IMR-90 (cell line): ENCODE measurements around the gene TNRC6C. TPM values are rescaled to one million over a fixed set of nuclear protein-coding genes. Genes with fewer than 3 reads are reported as not detected.
"Not testable (repeated sequence)": the region's sequence is repeated elsewhere in the genome, so short reads cannot be mapped to it uniquely, and the experiment has no call there.

ENCODE experiments used
- ATAC-seq: fragments of 200-7000 bp; cut with Tn5 transposase; 2 replicates; pipeline ENCODE4 v1.9.1; 2020; ENCODE audit warnings: low read depth, mild to moderate bottlenecking, moderate library complexity
- BruUV-seq: library from RNA; stranded (reverse); fragments of 400-500 nt; replicated peaks from 2 replicates; lab custom pipeline; 2021; lab: Mats Ljungman, UMichigan
- CTCF ChIA-PET: fragments of 300-600 bp; formaldehyde crosslinking; extraction: SDS; loops from one replicate; lab custom pipeline; 2021; ENCODE audit warnings: antibody characterized with exemption; lab: Yijun Ruan, JAX
- POLR2A ChIA-PET: fragments of 300-600 bp; sonication (Branson Sonifier 250); formaldehyde crosslinking; loops from one replicate; lab custom pipeline; 2022; ENCODE audit warnings: antibody characterized with exemption; ENCODE audit not compliant: unreplicated experiment; lab: Charles Lee
- DNase-seq: peaks from one replicate; pipeline ENCODE4 v3.0.0; 2013
- H2AFZ ChIP-seq: replicated peaks from 2 replicates; pipeline ENCODE3; 2013; ENCODE audit warnings: low read length, mild to moderate bottlenecking; ENCODE audit not compliant: poor library complexity
- H2AK5ac ChIP-seq: 2 replicates; pipeline ENCODE4 v1.6.1; 2013; ENCODE audit warnings: low read depth, low read length, inconsistent platforms
- H2AK9ac ChIP-seq: replicated peaks from 2 replicates; pipeline ENCODE3; 2013; ENCODE audit warnings: mild to moderate bottlenecking, low read depth, low read length, moderate library complexity; ENCODE audit not compliant: poor library complexity
- H2BK120ac ChIP-seq: 2 replicates; pipeline ENCODE4 v1.6.1; 2013; ENCODE audit warnings: low read depth, low read length, inconsistent platforms
- H2BK15ac ChIP-seq: 3 replicates; pipeline ENCODE4 v1.6.1; 2013; ENCODE audit warnings: low read depth, low read length, inconsistent platforms
- H2BK20ac ChIP-seq: 2 replicates; pipeline ENCODE4 v1.6.1; 2013; ENCODE audit warnings: low read depth, mild to moderate bottlenecking, inconsistent platforms, low read length, moderate library complexity
- H2BK5ac ChIP-seq: 2 replicates; pipeline ENCODE4 v1.6.1; 2013; ENCODE audit warnings: mild to moderate bottlenecking, low read depth, low read length, inconsistent platforms; ENCODE audit not compliant: poor library complexity, severe bottlenecking
- H3K14ac ChIP-seq: replicated peaks from 2 replicates; pipeline ENCODE4 v1.6.1; 2013; ENCODE audit warnings: low read depth, low read length, inconsistent platforms
- H3K18ac ChIP-seq: 2 replicates; pipeline ENCODE4 v1.6.1; 2013; ENCODE audit warnings: low read depth, low read length, control low read depth
- H3K23ac ChIP-seq: 2 replicates; pipeline ENCODE4 v1.6.1; 2013; ENCODE audit warnings: low read depth, low read length, inconsistent platforms
- H3K27ac ChIP-seq: 2 replicates; pipeline ENCODE4 v1.5.1; 2013; ENCODE audit warnings: mild to moderate bottlenecking, control low read depth, low read length; ENCODE audit not compliant: insufficient read depth
- H3K27me3 ChIP-seq: 2 replicates; pipeline ENCODE4 v1.6.1; 2013; ENCODE audit warnings: low read length; ENCODE audit not compliant: control insufficient read depth, insufficient read depth
- H3K36me3 ChIP-seq: 2 replicates; pipeline ENCODE4 v1.6.1; 2013; ENCODE audit warnings: low read length, mixed read lengths; ENCODE audit not compliant: control insufficient read depth, insufficient read depth
- H3K4ac ChIP-seq: 2 replicates; pipeline ENCODE4 v1.6.1; 2013; ENCODE audit warnings: low read depth, low read length, inconsistent platforms
- H3K4me1 ChIP-seq: 2 replicates; pipeline ENCODE4 v1.6.1; 2013; ENCODE audit warnings: low read length, mixed read lengths; ENCODE audit not compliant: control insufficient read depth, insufficient read depth
- H3K4me2 ChIP-seq: 2 replicates; pipeline ENCODE4 v1.6.1; 2013; ENCODE audit warnings: low read depth, mild to moderate bottlenecking, control low read depth, low read length, moderate library complexity
- H3K4me3 ChIP-seq: 2 replicates; pipeline ENCODE4 v1.5.1; 2013; ENCODE audit warnings: low read depth, mild to moderate bottlenecking, control low read depth, low read length, moderate library complexity; ENCODE audit not compliant: insufficient read depth
- H3K56ac ChIP-seq: 2 replicates; pipeline ENCODE4 v1.6.1; 2013; ENCODE audit warnings: low read length, inconsistent platforms; ENCODE audit not compliant: insufficient read depth; ENCODE audit errors: extremely low read depth
- H3K79me1 ChIP-seq, 2 experiments: 2 replicates each; pipeline ENCODE4 v1.6.1; 2013; ENCODE audit warnings: low read length in 2 of 2, inconsistent platforms in 1 of 2, low read depth in 1 of 2
- H3K9ac ChIP-seq: 2 replicates; pipeline ENCODE4 v1.6.1; 2013; ENCODE audit warnings: low read depth, low read length, control low read depth
- H3K9me1 ChIP-seq: 2 replicates; pipeline ENCODE4 v1.6.1; 2013; ENCODE audit warnings: low read length, inconsistent platforms; ENCODE audit not compliant: insufficient read depth
- H3K9me3 ChIP-seq: 2 replicates; pipeline ENCODE4 v1.6.1; 2013; ENCODE audit warnings: low read length; ENCODE audit not compliant: control insufficient read depth, insufficient read depth
- H4K20me1 ChIP-seq: 2 replicates; pipeline ENCODE4 v1.6.1; 2013; ENCODE audit warnings: low read length, inconsistent platforms; ENCODE audit not compliant: insufficient read depth
- H4K5ac ChIP-seq: 2 replicates; pipeline ENCODE4 v1.6.1; 2013; ENCODE audit warnings: mild to moderate bottlenecking, low read depth, low read length, control low read depth
- H4K8ac ChIP-seq, 2 experiments: 2 replicates each; pipeline ENCODE4 v1.6.1; 2013; ENCODE audit warnings: low read depth in 2 of 2, low read length in 2 of 2, control low read depth in 1 of 2, inconsistent platforms in 1 of 2
- H4K91ac ChIP-seq: 2 replicates; pipeline ENCODE4 v1.6.1; 2013; ENCODE audit warnings: low read depth, low read length, inconsistent platforms; ENCODE audit not compliant: insufficient read depth
- WGBS, 2 experiments: methylation state at CpG; one replicate each; pipeline versions ENCODE4 v1.1.5 to v1.1.7; 2013; ENCODE audit warnings: missing lambda C conversion rate in 2 of 2; ENCODE audit not compliant: insufficient read length in 1 of 2; ENCODE audit errors: extremely low coverage in 2 of 2; 5-methylcytosine and 5-hydroxymethylcytosine counted together
- dilution Hi-C: fragments of 300-500 bp; cut with HindIII; formaldehyde crosslinking; loops from one replicate; pipeline ENCODE4 v1.14.3; 2018; ENCODE audit warnings: low sequenced_read_pairs; ENCODE audit not compliant: unreplicated experiment
- in situ Hi-C: fragments of 300-500 bp; cut with MboI; formaldehyde crosslinking; loops from 3 replicates; pipeline ENCODE4 v1.14.3; 2019; ENCODE audit warnings: low sequenced_read_pairs, inconsistent platforms, mixed read lengths
- intact Hi-C: fragments of 100-400 bp; cut with micrococcal nuclease; formaldehyde crosslinking; loops from 2 replicates; pipeline ENCODE4 v1.10.0; 2022
- polyA plus RNA-seq, 3 experiments: library from polyadenylated mRNA; depleted of rRNA; stranded (reverse); fragments of >200 nt; gene quantifications; 2 replicates each; pipeline ENCODE4 v1.2.3, GENCODE V29; 2012; ENCODE audit warnings: low replicate concordance in 1 of 3
- total RNA-seq: library from RNA; depleted of rRNA; stranded (reverse); fragments of >200 nt; gene quantifications from 2 replicates; pipeline ENCODE4 v1.2.3, GENCODE V29; 2012

The TNRC6C gene
- total and polyA plus RNA-seq, 2 of the 4 experiments (the other 2 are of a cell fraction): 1.6 to 2.7 TPM

DNA sequence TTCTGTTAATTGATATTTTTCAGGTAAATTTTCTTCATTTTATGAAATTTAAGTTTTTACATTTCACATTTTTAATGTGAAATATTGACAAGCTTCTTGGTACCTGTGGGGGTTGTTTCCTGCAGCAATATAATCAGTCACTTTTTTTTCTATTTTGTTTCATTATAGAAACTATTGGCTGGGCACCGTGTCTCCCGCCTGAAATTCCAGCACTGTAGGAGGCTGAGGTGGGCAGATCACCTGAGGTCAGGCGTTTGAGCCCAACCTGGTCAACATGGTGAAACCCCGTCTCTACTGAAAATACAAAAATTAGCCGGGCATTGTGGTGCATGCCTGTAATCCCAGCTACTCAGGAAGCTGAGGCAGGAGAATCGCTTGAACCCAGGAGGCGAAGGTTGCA, 35.2 kb downstream of the TNRC6C start:
- H3K4ac ChIP-seq, H3K27me3 ChIP-seq, POLR2A ChIA-PET, DNase-seq, H3K9ac ChIP-seq, H3K27ac ChIP-seq, H3K4me1 ChIP-seq, dilution Hi-C loops, in situ Hi-C loops, H4K5ac ChIP-seq, ATAC-seq, H4K8ac ChIP-seq, H4K91ac ChIP-seq, H2BK20ac ChIP-seq, H2AK9ac ChIP-seq, H3K4me2 ChIP-seq, H3K36me3 ChIP-seq, H3K14ac ChIP-seq, H2BK120ac ChIP-seq, H3K9me1 ChIP-seq, H2AK5ac ChIP-seq, H3K18ac ChIP-seq, H4K20me1 ChIP-seq, H2BK5ac ChIP-seq, H2AFZ ChIP-seq, H3K23ac ChIP-seq, H3K4me3 ChIP-seq, H3K56ac ChIP-seq, H2BK15ac ChIP-seq, intact Hi-C loops, H3K9me3 ChIP-seq, BruUV-seq: not testable (repeated sequence)
- CTCF ChIA-PET: interaction anchor here (0.6 kb wide), 1 partner anchor 23 kb away, joined by 3 read pairs; no protein-coding TSS in a partner anchor
- peaks cover 4 to 43% of the 10 kb centered on the region in 2 experiments; a peak in 3 of 4 replicates for H3K79me1 ChIP-seq
- 96% methylated on average over 4 of the region's 7 CpGs; no CpG with 5 or more reads in 1 of the 2 experiments for WGBS, 2 experiments
